H1 (cell line): ENCODE data around the gene ARHGEF16. TPM values are rescaled to one million over a fixed set of nuclear protein-coding genes. Genes with fewer than 3 reads are reported as not detected.

Source experiments
- CTCF ChIA-PET: fragments of 300-600 bp; sonication (Branson Sonifier 250); formaldehyde crosslinking; loops from one replicate; lab custom pipeline; 2021; ENCODE audit not compliant: partially characterized antibody; lab: Charles Lee
- POLR2A ChIA-PET: fragments of 300-600 bp; sonication (Branson Sonifier 250); formaldehyde crosslinking; loops from one replicate; lab custom pipeline; 2021; ENCODE audit warnings: inconsistent platforms; ENCODE audit not compliant: partially characterized antibody; lab: Charles Lee
- DNase-seq, 2 experiments: peaks; one replicate each; pipeline versions ENCODE4 v3.0.0 to v3.0.0-alpha.2; 2010 to 2022; ENCODE audit warnings: low spot score in 2 of 2, low read depth in 1 of 2, mixed read lengths in 1 of 2
- FAIRE-seq: peaks from 2 replicates; lab custom pipeline; 2011; peaks lifted over from hg19 to GRCh38; lab: Jason Lieb, UNC
- H2AFZ ChIP-seq: 2 replicates; pipeline ENCODE4 v1.8.1; 2012; ENCODE audit warnings: low read length, inconsistent platforms
- H2AK5ac ChIP-seq: 2 replicates; pipeline ENCODE4 v1.6.1; 2013; ENCODE audit warnings: low read depth, low read length
- H2BK120ac ChIP-seq: replicated peaks from 2 replicates; pipeline ENCODE3; 2013; ENCODE audit warnings: low read depth, low read length, inconsistent platforms
- H2BK12ac ChIP-seq: 2 replicates; pipeline ENCODE4 v1.6.1; 2013; ENCODE audit warnings: low read depth, low read length
- H2BK15ac ChIP-seq: 2 replicates; pipeline ENCODE4 v1.6.1; 2013; ENCODE audit warnings: low read length
- H2BK20ac ChIP-seq: 2 replicates; pipeline ENCODE4 v1.6.1; 2013; ENCODE audit warnings: low read length
- H2BK5ac ChIP-seq: 2 replicates; pipeline ENCODE4 v1.6.1; 2013; ENCODE audit warnings: low read depth, low read length
- H3K14ac ChIP-seq: 2 replicates; pipeline ENCODE4 v1.6.1; 2013; ENCODE audit warnings: inconsistent platforms; ENCODE audit not compliant: insufficient read length
- H3K18ac ChIP-seq: 2 replicates; pipeline ENCODE4 v1.6.1; 2013; ENCODE audit warnings: low read length; ENCODE audit errors: extremely low read depth
- H3K23ac ChIP-seq: 2 replicates; pipeline ENCODE4 v1.6.1; 2013; ENCODE audit warnings: inconsistent platforms; ENCODE audit not compliant: insufficient read length
- H3K23me2 ChIP-seq: 2 replicates; pipeline ENCODE4 v1.6.1; 2013; ENCODE audit warnings: low read depth, low read length
- H3K27ac ChIP-seq: 2 replicates; pipeline ENCODE4 v1.6.1; 2011; ENCODE audit warnings: low read depth, low read length, inconsistent platforms
- H3K27me3 ChIP-seq, 4 experiments: replicated peaks in 1 of 4; 1 replicate in 1 of 4; 2 replicates in 3 of 4; pipeline versions ENCODE4 v1.6.1 to v1.8.1; 2011 to 2013; ENCODE audit warnings: low read length in 3 of 4, mild to moderate bottlenecking in 3 of 4, inconsistent platforms in 2 of 4, mixed read lengths in 2 of 4, moderate library complexity in 1 of 4; ENCODE audit not compliant: control insufficient read depth in 3 of 4, insufficient read depth in 3 of 4; ENCODE audit errors: extremely low read depth in 1 of 4
- H3K36me3 ChIP-seq, 4 experiments: 2 replicates each; pipeline versions ENCODE4 v1.6.1 to v1.8.1; 2011 to 2013; ENCODE audit warnings: mild to moderate bottlenecking in 4 of 4, low read length in 3 of 4, moderate library complexity in 2 of 4, control low read depth in 1 of 4, inconsistent platforms in 1 of 4; ENCODE audit not compliant: insufficient read depth in 4 of 4, control insufficient read depth in 2 of 4
- H3K4ac ChIP-seq: replicated peaks from 2 replicates; pipeline ENCODE3; 2013; ENCODE audit warnings: low read length, low read depth, mixed read lengths, inconsistent platforms; ENCODE audit not compliant: insufficient read length
- H3K4me1 ChIP-seq, 4 experiments: replicated peaks in 1 of 4; 1 replicate in 1 of 4; 2 replicates in 3 of 4; pipeline versions ENCODE4 v1.6.1 to v1.8.1; 2011 to 2013; ENCODE audit warnings: low read length in 3 of 4, inconsistent platforms in 2 of 4, mixed read lengths in 1 of 4; ENCODE audit not compliant: insufficient read depth in 4 of 4, control insufficient read depth in 3 of 4
- H3K4me2 ChIP-seq, 2 experiments: 2 replicates each; pipeline versions ENCODE4 v1.6.1 to v1.8.1; 2011 to 2013; ENCODE audit warnings: low read depth in 2 of 2, low read length in 2 of 2, control low read depth in 1 of 2, inconsistent platforms in 1 of 2, mild to moderate bottlenecking in 1 of 2; ENCODE audit not compliant: insufficient read depth in 1 of 2
- H3K4me3 ChIP-seq, 4 experiments: fragments of 200-600, 300-600 bp in 1 of 4; sonication (generic), shearing (Covaris generic), sonication (Bioruptor Twin) in 1 of 4; 2 replicates each; pipeline versions ENCODE4 v1.5.1 to v1.8.1; 2011 to 2016; ENCODE audit warnings: low read length in 4 of 4, low read depth in 3 of 4, control low read depth in 2 of 4, inconsistent platforms in 2 of 4, mild to moderate bottlenecking in 2 of 4, mixed read lengths in 1 of 4, moderate library complexity in 1 of 4; ENCODE audit not compliant: insufficient read depth in 2 of 4; ENCODE audit errors: extremely low read depth in 1 of 4
- H3K56ac ChIP-seq: replicated peaks from 2 replicates; pipeline ENCODE3; 2013; ENCODE audit warnings: low read depth, mild to moderate bottlenecking, mixed read lengths, low read length, inconsistent platforms; ENCODE audit not compliant: insufficient read length
- H3K79me1 ChIP-seq: 2 replicates; pipeline ENCODE4 v1.6.1; 2013; ENCODE audit warnings: low read depth, low read length, control low read depth
- H3K79me2 ChIP-seq, 2 experiments: 2 replicates each; pipeline versions ENCODE4 v1.6.1 to v1.8.1; 2012 to 2013; ENCODE audit warnings: low read length in 2 of 2, mild to moderate bottlenecking in 2 of 2, inconsistent platforms in 1 of 2; ENCODE audit not compliant: insufficient read depth in 2 of 2, control insufficient read depth in 1 of 2
- H3K9ac ChIP-seq, 4 experiments: replicated peaks in 1 of 4; 1 replicate in 1 of 4; 2 replicates in 3 of 4; pipeline versions ENCODE4 v1.6.1 to v1.8.1; 2011 to 2013; ENCODE audit warnings: low read depth in 3 of 4, low read length in 3 of 4, control low read depth in 2 of 4, mild to moderate bottlenecking in 2 of 4, moderate library complexity in 2 of 4, inconsistent platforms in 1 of 4; ENCODE audit errors: extremely low read depth in 1 of 4
- H3K9me3 ChIP-seq, 2 experiments: 2 replicates each; pipeline versions ENCODE4 v1.6.1 to v1.8.1; 2012 to 2013; ENCODE audit warnings: mild to moderate bottlenecking in 2 of 2, moderate library complexity in 2 of 2, control low read depth in 1 of 2, inconsistent platforms in 1 of 2, low read depth in 1 of 2, low read length in 1 of 2, mixed read lengths in 1 of 2; ENCODE audit not compliant: insufficient read depth in 2 of 2
- H4K20me1 ChIP-seq, 2 experiments: replicated peaks in 1 of 2; 2 replicates each; pipeline versions ENCODE3 to v1.8.1; 2011 to 2013; ENCODE audit warnings: inconsistent platforms in 2 of 2, low read length in 2 of 2, mild to moderate bottlenecking in 1 of 2; ENCODE audit not compliant: insufficient read depth in 2 of 2, control insufficient read depth in 1 of 2
- H4K5ac ChIP-seq: 2 replicates; pipeline ENCODE4 v1.6.1; 2013; ENCODE audit warnings: low read length, low read depth, mixed read lengths, inconsistent platforms; ENCODE audit not compliant: insufficient read length
- H4K8ac ChIP-seq: 2 replicates; pipeline ENCODE4 v1.8.0; 2013; ENCODE audit warnings: mild to moderate bottlenecking, moderate library complexity, low read length, inconsistent platforms; ENCODE audit not compliant: insufficient read depth; ENCODE audit errors: extremely low read depth
- H4K91ac ChIP-seq: replicated peaks from 2 replicates; pipeline ENCODE3; 2013; ENCODE audit warnings: low read length, mixed read lengths, inconsistent platforms; ENCODE audit not compliant: insufficient read length
- HDAC2 ChIP-seq, 2 experiments: fragments of 300-600 bp in 1 of 2; sonication (generic) in 1 of 2; IDR thresholded peaks; 2 replicates each; pipeline ENCODE4 v1.6.1; 2011 to 2012; ENCODE audit warnings: low read depth in 2 of 2, low read length in 2 of 2, mild to moderate bottlenecking in 2 of 2, moderate library complexity in 2 of 2, borderline replicate concordance in 1 of 2, inconsistent platforms in 1 of 2
- KDM1A ChIP-seq: fragments of 200-600, 300-600 bp; sonication (generic); IDR thresholded peaks from 2 replicates; pipeline ENCODE4 v1.7.1; 2016; ENCODE audit warnings: mild to moderate bottlenecking, low read length, borderline replicate concordance
- SP4 ChIP-seq: IDR thresholded peaks from 2 replicates; pipeline ENCODE4 v1.6.1; 2012; ENCODE audit warnings: low read length, inconsistent platforms
- TEAD4 ChIP-seq: IDR thresholded peaks from 2 replicates; pipeline ENCODE4 v1.6.1; 2012; ENCODE audit warnings: low read depth, low read length, inconsistent platforms, mixed read lengths
- WGBS, 2 experiments: shearing (Covaris generic) in 1 of 2; methylation state at CpG; one replicate each; pipeline versions ENCODE4 v1.1.6 to v1.1.7; 2013 to 2015; ENCODE audit warnings: low lambda C conversion rate in 2 of 2, mixed read lengths in 2 of 2, inconsistent platforms in 1 of 2, low coverage in 1 of 2, missing lambda C conversion rate in 1 of 2; ENCODE audit not compliant: insufficient replicate concordance in 2 of 2, insufficient coverage in 1 of 2, insufficient read length in 1 of 2; ENCODE audit errors: extremely low coverage in 1 of 2, missing lambda C conversion rate in 1 of 2; 5-methylcytosine and 5-hydroxymethylcytosine counted together
- polyA plus RNA-seq, 7 experiments: library from polyadenylated mRNA; depleted of rRNA in 3 of 7; stranded (reverse) in 5 of 7; unstranded in 2 of 7; fragments of >200 nt in 5 of 7; fragments of 200-250 nt in 2 of 7; gene quantifications; 1 replicate in 5 of 7; 2 replicates in 1 of 7; 4 replicates in 1 of 7; pipeline versions ENCODE4 v1.2.1 to v1.2.3, GENCODE V29; 2011 to 2013; ENCODE audit warnings: missing spikeins in 2 of 7, mixed read lengths in 2 of 7
- total RNA-seq: library from RNA; stranded (reverse); fragmentation: NEBNext Ultra II Directional; extraction: Animal tissue kit (Norgen Biotek cat#: 25700); gene quantifications from 2 replicates; pipeline ENCODE4 v1.2.1, GENCODE V29; 2021

ARHGEF16 gene
- total and polyA plus RNA-seq, 2 of the 8 experiments (the other 6 are each of a cell fraction or from before 2014, with no cell fraction given) = 18.3 to 20.7 TPM

- Histone ChIP-seq H3K27me3 (no peaks in the 10 kb centered on the region), H4K20me1 (peaks cover 3 to 15% of the 10 kb centered on the region in 2 experiments), H2BK12ac (no peak overlapping the region), H2AK5ac (no peak overlapping the region), H3K79me1 (peaks cover 5% of the 10 kb centered on the region; the same call in 1 of the 2 replicates), H3K18ac (no peak overlapping the region), H3K14ac (no peak overlapping the region), H2BK5ac (peak overlapping the region; percentile 63; the same call in 1 of the 2 replicates), H3K4ac (no peak overlapping the region), H3K9me3 (no peaks in the 10 kb centered on the region), H3K23ac (no peak overlapping the region), H2BK20ac (no peak overlapping the region), H2BK120ac (no peak overlapping the region), H4K91ac (no peak overlapping the region), H3K9ac (no peak overlapping the region), H3K4me1 (peaks cover 0 to 3% (median 1%) of the 10 kb centered on the region in 4 experiments; a peak in 1 of 7 replicates), H3K4me3 (no peak overlapping the region), H3K36me3 (no peaks in the 10 kb centered on the region), H3K56ac (no peak overlapping the region), H3K27ac (no peak overlapping the region), H4K8ac (peak overlapping the region; percentile 71; the same call in 1 of the 2 replicates), H3K4me2 (no peak overlapping the region), H2BK15ac (peak overlapping the region; percentile 61; the same call in 1 of the 2 replicates), H3K23me2 (no peaks in the 10 kb centered on the region), H2AFZ (no peak overlapping the region), H4K5ac (no peak overlapping the region), H3K79me2 (peaks cover 0 to 4% of the 10 kb centered on the region in 2 experiments; a peak in 1 of 4 replicates)
- CTCF ChIA-PET = interaction anchor here (1.0 to 2.3 kb wide), 5 partner anchors 8 to 154 kb away, joined by 3 to 25 read pairs (median 6); no protein-coding TSS in a partner anchor
- POLR2A ChIA-PET = interaction anchor here (0.9 to 1.1 kb wide), 2 partner anchors 10 to 11 kb away, joined by 3 to 5 read pairs; no protein-coding TSS in a partner anchor
- TF ChIP-seq HDAC2 (IDR thresholded peaks at IDR 0.05; ENCODE audit: borderline replicate concordance in 1 of 2, low read depth in 2 of 2, low read length in 2 of 2) = no peak
- no peak for TF ChIP-seq SP4
- TF ChIP-seq KDM1A = peak; percentile 47; the same call in 1 of the 2 replicates
- no peak for TF ChIP-seq TEAD4
- 90% methylated on average over 30 of the region's 30 CpGs; no CpG with 5 or more reads in 1 of the 2 experiments for WGBS, 2 experiments
- DNase-seq = no peak
- no peak for FAIRE-seq
Measured at GRCh38 chr1:3461238-3461933, 6.9 kb downstream of the ARHGEF16 start.
